Endodermal cell (in vitro differentiated cells): ENCODE results near the gene IDS. TPM values are rescaled to one million over a fixed set of nuclear protein-coding genes. Genes with fewer than 3 reads are reported as not detected.
"Not testable (repeated sequence)": the region's sequence is repeated elsewhere in the genome, so short reads cannot be mapped to it uniquely, and the experiment has no call there.

Experiments used
- DNase-seq: peaks from one replicate; pipeline ENCODE4 v3.0.0-alpha.2; 2017
- H3K27ac ChIP-seq: 2 replicates; pipeline ENCODE4 v1.5.1; 2013; ENCODE audit warnings: mild to moderate bottlenecking, low read depth, low read length, moderate library complexity
- H3K27me3 ChIP-seq: 2 replicates; pipeline ENCODE4 v1.6.1; 2013; ENCODE audit warnings: mild to moderate bottlenecking, low read length, moderate library complexity; ENCODE audit not compliant: insufficient read depth, control insufficient read depth, poor library complexity, severe bottlenecking
- H3K36me3 ChIP-seq: 2 replicates; pipeline ENCODE4 v1.7.0; 2013; ENCODE audit warnings: mild to moderate bottlenecking, low read length, moderate library complexity; ENCODE audit not compliant: control insufficient read depth, insufficient read depth
- H3K4me1 ChIP-seq: one replicate; pipeline ENCODE4 v1.7.0; 2013; ENCODE audit warnings: low read length; ENCODE audit not compliant: control insufficient read depth, insufficient read depth
- H3K4me3 ChIP-seq: 2 replicates; pipeline ENCODE4 v1.5.1; 2013; ENCODE audit warnings: mild to moderate bottlenecking, low read length, moderate library complexity
- H3K9ac ChIP-seq: 2 replicates; pipeline ENCODE4 v1.6.1; 2013; ENCODE audit warnings: mild to moderate bottlenecking, low read length, moderate library complexity; ENCODE audit not compliant: poor library complexity, severe bottlenecking; ENCODE audit errors: extremely low read depth
- H3K9me3 ChIP-seq: 2 replicates; pipeline ENCODE4 v1.6.1; 2013; ENCODE audit warnings: mild to moderate bottlenecking, low read length, moderate library complexity; ENCODE audit not compliant: control insufficient read depth
- H3K27ac Mint-ChIP-seq: 2 replicates; pipeline ENCODE4 v1.8.0; 2020; ENCODE audit warnings: mixed read lengths
- H3K27me3 Mint-ChIP-seq: 2 replicates; pipeline ENCODE4 v1.8.0; 2021; ENCODE audit warnings: mild to moderate bottlenecking, mixed read lengths; ENCODE audit not compliant: insufficient read depth
- H3K36me3 Mint-ChIP-seq: 2 replicates; pipeline ENCODE4 v1.8.0; 2020; ENCODE audit warnings: low read depth, mixed read lengths
- H3K4me1 Mint-ChIP-seq: 2 replicates; pipeline ENCODE4 v1.8.0; 2020; ENCODE audit warnings: mixed read lengths
- H3K4me3 Mint-ChIP-seq: 2 replicates; pipeline ENCODE4 v1.8.0; 2020; ENCODE audit warnings: mild to moderate bottlenecking, moderate library complexity, mixed read lengths
- H3K9me3 Mint-ChIP-seq: 2 replicates; pipeline ENCODE4 v1.8.0; 2020; ENCODE audit warnings: mild to moderate bottlenecking, mixed read lengths
- CTCF ChIP-seq: fragments of 200-600 bp; sonication (generic); conservative IDR thresholded peaks from 2 replicates; pipeline ENCODE4 v1.5.0; 2021; ENCODE audit warnings: antibody characterized with exemption, mild to moderate bottlenecking
- WGBS, 2 experiments: methylation state at CpG; one replicate each; pipeline versions ENCODE4 v1.1.5 to v1.1.7; 2013; ENCODE audit warnings: missing lambda C conversion rate in 2 of 2, mixed read lengths in 1 of 2; ENCODE audit not compliant: insufficient coverage in 1 of 2, insufficient read length in 1 of 2; 5-methylcytosine and 5-hydroxymethylcytosine counted together
- total RNA-seq, 2 donors: library from RNA; stranded (reverse); fragmentation: NEBNext Ultra II Directional in 1 of 2; extraction: Animal tissue kit (Norgen Biotek cat#: 25700) in 1 of 2; gene quantifications; 2 replicates in 1 of 2; 3 replicates in 1 of 2; pipeline ENCODE4 v1.2.1, GENCODE V29; 2021

The IDS gene
- total RNA-seq, 2 donors from 2014 or later: 28.2 to 43.9 TPM

GRCh38 chrX:149488008-149488407 is 17.1 kb downstream of the IDS start:
- H3K4me3 ChIP-seq, H3K27ac Mint-ChIP-seq, H3K27ac ChIP-seq, H3K4me3 Mint-ChIP-seq, H3K4me1 ChIP-seq, H3K4me1 Mint-ChIP-seq, DNase-seq, H3K27me3 Mint-ChIP-seq, H3K9ac ChIP-seq, H3K27me3 ChIP-seq: not testable (repeated sequence)
- H3K36me3 ChIP-seq: peaks cover 44% of the 10 kb centered on the region
- peaks cover 45% of the 10 kb centered on the region for H3K36me3 Mint-ChIP-seq
- peaks cover 12% of the 10 kb centered on the region for H3K9me3 ChIP-seq
- peaks cover 48% of the 10 kb centered on the region for H3K9me3 Mint-ChIP-seq
- 100% methylated on average over 1 of the region's 9 CpGs; no CpG with 5 or more reads in 1 of the 2 experiments for WGBS, 2 experiments

GRCh38 chrX:149487292-149487691 is 17.8 kb downstream of the IDS start:
- H3K36me3 ChIP-seq: peaks cover 37% of the 10 kb centered on the region
- peak; percentile 59 for TF ChIP-seq CTCF
- no peak overlapping the region for H3K4me3 ChIP-seq
- Mint-ChIP-seq H3K27ac (no peak overlapping the region), H3K27me3 (no peaks in the 10 kb centered on the region), H3K4me3 (no peak overlapping the region), H3K36me3 (peaks cover 45% of the 10 kb centered on the region), H3K4me1 (no peaks in the 10 kb centered on the region), H3K9me3 (peaks cover 48% of the 10 kb centered on the region)
- H3K27ac ChIP-seq: no peak overlapping the region
- 93 to 94% methylated on average over 6 of the region's 6 CpGs for WGBS, 2 experiments
- DNase-seq: peak; percentile 57
- no peak overlapping the region for H3K9ac ChIP-seq
- no peaks in the 10 kb centered on the region for H3K4me1 ChIP-seq
- peaks cover 5% of the 10 kb centered on the region for H3K9me3 ChIP-seq
- H3K27me3 ChIP-seq: no peaks in the 10 kb centered on the region

GRCh38 chrX:149476513-149476912 is 28.6 kb downstream of the IDS start:
- Mint-ChIP-seq H3K36me3 (peaks cover 11% of the 10 kb centered on the region), H3K4me1 (no peaks in the 10 kb centered on the region), H3K4me3 (no peak overlapping the region), H3K27me3 (peaks cover 6% of the 10 kb centered on the region), H3K9me3 (peaks cover 64% of the 10 kb centered on the region), H3K27ac (no peak overlapping the region)
- Histone ChIP-seq H3K4me1 (no peaks in the 10 kb centered on the region), H3K9ac (no peak overlapping the region), H3K27ac (no peak overlapping the region), H3K9me3 (no peaks in the 10 kb centered on the region), H3K36me3 (no peaks in the 10 kb centered on the region), H3K4me3 (no peak overlapping the region), H3K27me3 (no peaks in the 10 kb centered on the region)
- WGBS, 2 experiments: 79% methylated on average over 2 of the region's 2 CpGs; no CpG with 5 or more reads in 1 of the 2 experiments
- DNase-seq: no peak
- no peak for TF ChIP-seq CTCF

GRCh38 chrX:149473966-149474365 is 31.1 kb downstream of the IDS start:
- H3K36me3 ChIP-seq: no peaks in the 10 kb centered on the region
- H3K27ac ChIP-seq: no peak overlapping the region
- no peaks in the 10 kb centered on the region for H3K9me3 ChIP-seq
- H3K9ac ChIP-seq: no peak overlapping the region
- H3K4me1 Mint-ChIP-seq: no peaks in the 10 kb centered on the region
- no peaks in the 10 kb centered on the region for H3K27me3 ChIP-seq
- TF ChIP-seq CTCF: no peak
- H3K9me3 Mint-ChIP-seq: peaks cover 54% of the 10 kb centered on the region
- peaks cover 11% of the 10 kb centered on the region for H3K27me3 Mint-ChIP-seq
- DNase-seq: no peak
- H3K27ac Mint-ChIP-seq: no peak overlapping the region
- WGBS, 2 experiments: 77% methylated on average over 1 of the region's 1 CpG; no CpG with 5 or more reads in 1 of the 2 experiments
- H3K4me3 ChIP-seq: no peak overlapping the region
- no peak overlapping the region for H3K4me3 Mint-ChIP-seq
- no peaks in the 10 kb centered on the region for H3K4me1 ChIP-seq
- peaks cover 3% of the 10 kb centered on the region for H3K36me3 Mint-ChIP-seq
